Measurements from ENCODE around the gene SORBS1. TPM values are rescaled to one million over a fixed set of nuclear protein-coding genes. Genes with fewer than 3 reads are reported as not detected.

The SORBS1 gene
- total and polyA plus RNA-seq, 3 experiments from 2014 or later = 0.28 to 1.7 (median 0.92) TPM

GRCh38 chr10:95561864-95562177, 650 bp upstream of the SORBS1 start:
- Histone ChIP-seq H3K27me3 (ENCODE audit: insufficient read depth, low read length, poor library complexity, severe bottlenecking) (no peaks in the 10 kb centered on the region), H3K4me3 (ENCODE audit: low read length) (peak overlapping the region; percentile 43), H3K27ac (ENCODE audit: low read depth, low read length) (no peak overlapping the region), H3K36me3 (ENCODE audit: insufficient read depth, low read length) (no peaks in the 10 kb centered on the region), H3K9me3 (ENCODE audit: low read length) (no peaks in the 10 kb centered on the region), H3K4me1 (ENCODE audit: insufficient read depth, low read length) (peaks cover 9% of the 10 kb centered on the region)
- CTCF ChIA-PET = no interaction called here
- no peak for DNase-seq
- Mint-ChIP-seq H3K27ac (peak overlapping the region in 3 of 8 donors; percentile 8 to 86 (median 51)), H3K4me3 (peak overlapping the region; percentile 81 to 100 (median 90)), H3K9me3 (no peaks in the 10 kb centered on the region), H3K36me3 (peaks cover 0 to 6% (median 1%) of the 10 kb centered on the region in 3 donors), H3K27me3 (peaks cover 2 to 8% of the 10 kb centered on the region in 2 donors), H3K4me1 (peaks cover 7 to 20% (median 15%) of the 10 kb centered on the region in 3 donors)
- POLR2A ChIA-PET = no interaction called here

GRCh38 chr10:95560278-95561176, 644 bp downstream of the SORBS1 start:
- peak; percentile 39 to 73 (median 40) for DNase-seq
- Histone ChIP-seq H3K27ac (ENCODE audit: low read depth, low read length) (peak overlapping the region; percentile 59), H3K4me3 (ENCODE audit: low read length) (peak overlapping the region; percentile 95), H3K27me3 (ENCODE audit: insufficient read depth, low read length, poor library complexity, severe bottlenecking) (no peaks in the 10 kb centered on the region), H3K4me1 (ENCODE audit: insufficient read depth, low read length) (peaks cover 9% of the 10 kb centered on the region), H3K36me3 (ENCODE audit: insufficient read depth, low read length) (no peaks in the 10 kb centered on the region), H3K9me3 (ENCODE audit: low read length) (no peaks in the 10 kb centered on the region)
- peak overlapping the region; percentile 90 to 100 (median 99) for H3K4me3 Mint-ChIP-seq
- H3K36me3 Mint-ChIP-seq = peaks cover 0 to 6% (median 1%) of the 10 kb centered on the region in 3 donors
- peak overlapping the region; percentile 34 to 99 (median 96) for H3K27ac Mint-ChIP-seq
- peaks cover 7 to 20% (median 15%) of the 10 kb centered on the region in 3 donors for H3K4me1 Mint-ChIP-seq
- POLR2A ChIA-PET = interaction anchor here (0.6 kb wide), 1 partner anchor 133 kb away, joined by 3 read pairs; the partner anchor contains the start of gene TCTN3
- no peaks in the 10 kb centered on the region for H3K9me3 Mint-ChIP-seq
- CTCF ChIA-PET = no interaction called here
- peaks cover 3 to 5% of the 10 kb centered on the region in 2 donors for H3K27me3 Mint-ChIP-seq

GRCh38 chr10:95559896-95560277, 1.3 kb downstream of the SORBS1 start:
- H3K27ac ChIP-seq (ENCODE audit: low read depth, low read length) = no peak overlapping the region
- H3K27me3 Mint-ChIP-seq = peaks cover 1 to 5% of the 10 kb centered on the region in 2 donors
- H3K36me3 ChIP-seq (ENCODE audit: insufficient read depth, low read length) = no peaks in the 10 kb centered on the region
- POLR2A ChIA-PET = interaction anchor here (0.6 kb wide), 1 partner anchor 134 kb away, joined by 3 read pairs; the partner anchor contains the start of gene TCTN3
- H3K27me3 ChIP-seq (ENCODE audit: insufficient read depth, low read length, poor library complexity, severe bottlenecking) = no peaks in the 10 kb centered on the region
- H3K4me3 ChIP-seq (ENCODE audit: low read length) = peak overlapping the region; percentile 95
- peaks cover 0 to 6% (median 1%) of the 10 kb centered on the region in 3 donors for H3K36me3 Mint-ChIP-seq
- peak overlapping the region in 4 of 8 donors; percentile 34 to 98 (median 68) for H3K27ac Mint-ChIP-seq
- H3K9me3 Mint-ChIP-seq = no peaks in the 10 kb centered on the region
- H3K4me3 Mint-ChIP-seq = peak overlapping the region; percentile 90 to 100 (median 99)
- H3K4me1 ChIP-seq (ENCODE audit: insufficient read depth, low read length) = peaks cover 9% of the 10 kb centered on the region
- peaks cover 7 to 20% (median 15%) of the 10 kb centered on the region in 3 donors for H3K4me1 Mint-ChIP-seq
- DNase-seq = no peak
- CTCF ChIA-PET = no interaction called here
- H3K9me3 ChIP-seq (ENCODE audit: low read length) = no peaks in the 10 kb centered on the region

- Histone ChIP-seq H3K4me3 (ENCODE audit: low read length) (no peak overlapping the region), H3K27ac (ENCODE audit: low read depth, low read length) (no peak overlapping the region), H3K4me1 (ENCODE audit: insufficient read depth, low read length) (peaks cover 9% of the 10 kb centered on the region), H3K27me3 (ENCODE audit: insufficient read depth, low read length, poor library complexity, severe bottlenecking) (no peaks in the 10 kb centered on the region), H3K36me3 (ENCODE audit: insufficient read depth, low read length) (no peaks in the 10 kb centered on the region), H3K9me3 (ENCODE audit: low read length) (no peaks in the 10 kb centered on the region)
- peaks cover 1 to 5% of the 10 kb centered on the region in 2 donors for H3K27me3 Mint-ChIP-seq
- no peaks in the 10 kb centered on the region for H3K9me3 Mint-ChIP-seq
- no peak overlapping the region for H3K27ac Mint-ChIP-seq
- no peak for DNase-seq
- H3K36me3 Mint-ChIP-seq = peaks cover 0 to 6% (median 1%) of the 10 kb centered on the region in 3 donors
- ChIA-PET POLR2A (no interaction called here), CTCF (no interaction called here)
- peaks cover 7 to 20% (median 15%) of the 10 kb centered on the region in 3 donors for H3K4me1 Mint-ChIP-seq
- H3K4me3 Mint-ChIP-seq = peak overlapping the region; percentile 27 to 90 (median 76)
These were observed 1.7 kb downstream of the SORBS1 start for GRCh38 chr10:95559471-95559870.

- H3K36me3 ChIP-seq (ENCODE audit: insufficient read depth, low read length) = no peaks in the 10 kb centered on the region
- H3K27me3 ChIP-seq (ENCODE audit: insufficient read depth, low read length, poor library complexity, severe bottlenecking) = no peaks in the 10 kb centered on the region
- H3K9me3 Mint-ChIP-seq = no peaks in the 10 kb centered on the region
- no peak overlapping the region for H3K27ac ChIP-seq (ENCODE audit: low read depth, low read length)
- H3K9me3 ChIP-seq (ENCODE audit: low read length) = no peaks in the 10 kb centered on the region
- peaks cover 0 to 6% (median 1%) of the 10 kb centered on the region in 3 donors for H3K36me3 Mint-ChIP-seq
- DNase-seq = no peak
- H3K4me1 ChIP-seq (ENCODE audit: insufficient read depth, low read length) = peaks cover 9% of the 10 kb centered on the region
- H3K4me3 ChIP-seq (ENCODE audit: low read length) = no peak overlapping the region
- H3K27me3 Mint-ChIP-seq = peaks cover 1 to 5% of the 10 kb centered on the region in 2 donors
- H3K4me1 Mint-ChIP-seq = peaks cover 7 to 20% (median 15%) of the 10 kb centered on the region in 3 donors
- POLR2A ChIA-PET = no interaction called here
- peak overlapping the region in 4 of 7 donors; percentile 51 to 90 (median 69) for H3K4me3 Mint-ChIP-seq
- no peak overlapping the region for H3K27ac Mint-ChIP-seq
- CTCF ChIA-PET = no interaction called here
These were observed 2.4 kb downstream of the SORBS1 start for GRCh38 chr10:95558593-95559320.

- no peaks in the 10 kb centered on the region for H3K9me3 ChIP-seq (ENCODE audit: low read length)
- H3K4me1 Mint-ChIP-seq = peaks cover 7 to 20% (median 15%) of the 10 kb centered on the region in 3 donors
- H3K27me3 Mint-ChIP-seq = peaks cover 4 to 5% of the 10 kb centered on the region in 2 donors
- peak overlapping the region in 1 of 7 donors; percentile 75 for H3K4me3 Mint-ChIP-seq
- CTCF ChIA-PET = interaction anchor here (1.5 kb wide), 1 partner anchor 10 kb away, joined by 3 read pairs; no protein-coding TSS in a partner anchor
- no peaks in the 10 kb centered on the region for H3K27me3 ChIP-seq (ENCODE audit: insufficient read depth, low read length, poor library complexity, severe bottlenecking)
- H3K4me3 ChIP-seq (ENCODE audit: low read length) = no peak overlapping the region
- peak overlapping the region in 1 of 8 donors; percentile 22 for H3K27ac Mint-ChIP-seq
- POLR2A ChIA-PET = no interaction called here
- H3K27ac ChIP-seq (ENCODE audit: low read depth, low read length) = no peak overlapping the region
- H3K36me3 Mint-ChIP-seq = peaks cover 1 to 6% (median 3%) of the 10 kb centered on the region in 3 donors
- H3K4me1 ChIP-seq (ENCODE audit: insufficient read depth, low read length) = peaks cover 9% of the 10 kb centered on the region
- H3K9me3 Mint-ChIP-seq = peaks cover 0 to 4% (median 0%) of the 10 kb centered on the region in 5 donors
- H3K36me3 ChIP-seq (ENCODE audit: insufficient read depth, low read length) = no peaks in the 10 kb centered on the region
- DNase-seq = no peak
These were observed 4.0 kb downstream of the SORBS1 start for GRCh38 chr10:95556994-95557767.

GRCh38 chr10:95553674-95554073, 7.5 kb downstream of the SORBS1 start:
- Histone ChIP-seq H3K4me3 (ENCODE audit: low read length) (no peak overlapping the region), H3K36me3 (ENCODE audit: insufficient read depth, low read length) (no peaks in the 10 kb centered on the region), H3K9me3 (ENCODE audit: low read length) (no peaks in the 10 kb centered on the region), H3K27me3 (ENCODE audit: insufficient read depth, low read length, poor library complexity, severe bottlenecking) (no peaks in the 10 kb centered on the region), H3K27ac (ENCODE audit: low read depth, low read length) (no peak overlapping the region), H3K4me1 (ENCODE audit: insufficient read depth, low read length) (no peaks in the 10 kb centered on the region)
- no peak overlapping the region for H3K4me3 Mint-ChIP-seq
- H3K27me3 Mint-ChIP-seq = peaks cover 8 to 19% of the 10 kb centered on the region in 2 donors
- POLR2A ChIA-PET = no interaction called here
- peak overlapping the region in 1 of 8 donors; percentile 34 for H3K27ac Mint-ChIP-seq
- DNase-seq = no peak
- no peaks in the 10 kb centered on the region for H3K4me1 Mint-ChIP-seq
- H3K36me3 Mint-ChIP-seq = peaks cover 0 to 3% (median 0%) of the 10 kb centered on the region in 3 donors
- H3K9me3 Mint-ChIP-seq = peaks cover 0 to 4% (median 0%) of the 10 kb centered on the region in 5 donors
- CTCF ChIA-PET = interaction anchor here (1.2 kb wide), 1 partner anchor 140 kb away, joined by 4 read pairs; the partner anchor contains the start of gene TCTN3

Data from CD8-positive, alpha-beta memory T cell (primary cell).